Prostate gland (tissue), 2 donors: ENCODE measurements around the gene ANKRD2. TPM values are rescaled to one million over a fixed set of nuclear protein-coding genes. Genes with fewer than 3 reads are reported as not detected.

Experiments used
- DNase-seq: peaks from one replicate; pipeline ENCODE4 v3.0.0-alpha.2; 2019; ENCODE audit warnings: low spot score
- H3K27ac ChIP-seq, 2 donors: fragments of 200-600 bp; sonication (generic); 2 replicates each; pipeline ENCODE4 v1.5.1; 2017 to 2019
- H3K27me3 ChIP-seq: fragments of 200-600 bp; sonication (generic); replicated peaks from 2 replicates; pipeline ENCODE4 v1.5.1; 2019; ENCODE audit not compliant: insufficient read depth
- H3K36me3 ChIP-seq, 2 donors: fragments of 200-600 bp; sonication (generic); 1 replicate in 1 of 2; 2 replicates in 1 of 2; pipeline versions ENCODE4 v1.5.1 to v1.8.1; 2017 to 2019
- H3K4me1 ChIP-seq: fragments of 200-600 bp; sonication (generic); replicated peaks from 2 replicates; pipeline ENCODE4 v1.5.1; 2019
- H3K4me3 ChIP-seq, 2 donors: fragments of 200-600 bp; sonication (generic); 2 replicates each; pipeline ENCODE4 v1.5.1; 2017 to 2019
- H3K9me3 ChIP-seq: fragments of 200-600 bp; sonication (generic); 2 replicates; pipeline ENCODE4 v1.5.1; 2017
- POLR2A ChIP-seq: fragments of 450-650 bp; IDR thresholded peaks from one replicate; pipeline ENCODE4 v1.6.1; 2016; ENCODE audit warnings: antibody characterized with exemption, mild to moderate bottlenecking
- POLR2AphosphoS5 ChIP-seq: sonication (generic); formaldehyde crosslinking; IDR thresholded peaks from one replicate; pipeline ENCODE4 v1.6.1; 2017; ENCODE audit warnings: antibody characterized with exemption
- WGBS: methylation state at CpG from one replicate; pipeline ENCODE4 v1.1.5; 2018; 5-methylcytosine and 5-hydroxymethylcytosine counted together
- intact Hi-C: fragments of 100-400 bp; cut with DNase I; formaldehyde crosslinking; loops from one replicate; pipeline ENCODE4 v1.14.2; 2022
- total RNA-seq, 2 donors: library from RNA; depleted of rRNA; stranded (reverse); fragments of >200 nt; gene quantifications; one replicate each; pipeline ENCODE4 v1.1.0, GENCODE V29; 2016
- TF ChIP-seq, protein P1 (sequence below), 4 experiments: fragments of 200-600 bp in 2 of 4; fragments of 450-650 bp in 2 of 4; sonication (generic) in 2 of 4; IDR thresholded peaks; 1 replicate in 3 of 4; 2 replicates in 1 of 4; pipeline ENCODE4 v1.5.1; 2016 to 2019; ENCODE audit warnings: antibody characterized with exemption in 4 of 4, mild to moderate bottlenecking in 2 of 4, moderate library complexity in 2 of 4

Gene ANKRD2
- total RNA-seq, 2 donors from 2014 or later: 13.9 TPM; not detected in 1

DNA sequence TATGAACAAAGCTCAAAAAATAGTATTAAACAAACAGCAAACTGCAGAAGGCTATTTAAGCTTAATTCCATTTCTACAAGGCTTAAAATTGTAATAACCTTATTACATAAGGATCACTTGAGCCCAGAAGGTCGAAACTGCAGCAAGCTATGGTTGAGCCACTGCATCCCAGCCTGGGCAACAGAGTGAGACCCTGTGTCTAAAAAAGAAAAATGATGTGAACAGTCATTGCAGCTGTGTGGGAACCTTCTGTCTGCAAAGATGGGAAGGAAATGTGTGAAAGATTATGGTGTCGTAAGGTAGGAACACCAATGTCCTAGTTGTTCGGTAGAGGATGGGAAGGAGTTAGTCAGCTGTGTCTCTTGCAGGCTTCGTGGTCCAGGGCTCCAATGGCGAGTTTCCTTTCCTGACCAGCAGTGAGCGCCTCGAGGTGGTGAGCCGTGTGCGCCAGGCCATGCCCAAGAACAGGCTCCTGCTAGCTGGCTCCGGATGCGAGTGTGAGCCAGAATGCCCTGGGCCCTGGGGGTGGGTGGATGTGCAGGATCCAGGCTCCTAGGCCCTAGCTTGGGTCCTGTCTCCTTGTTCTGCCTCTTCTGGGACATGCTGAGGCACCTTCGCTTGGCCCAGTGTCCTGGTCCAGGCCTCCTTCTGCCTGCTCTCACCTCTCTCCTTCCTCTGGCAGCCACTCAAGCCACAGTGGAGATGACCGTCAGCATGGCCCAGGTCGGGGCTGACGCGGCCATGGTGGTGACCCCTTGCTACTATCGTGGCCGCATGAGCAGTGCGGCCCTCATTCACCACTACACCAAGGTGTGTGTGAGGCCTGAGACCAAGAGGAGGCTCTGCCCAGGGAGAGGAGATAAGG is 26.1 kb downstream of the ANKRD2 start:
- H3K27me3 ChIP-seq: no peaks in the 10 kb centered on the region
- WGBS: 95% methylated on average over 19 of the region's 19 CpGs
- no peak overlapping the region for H3K4me3 ChIP-seq
- TF ChIP-seq POLR2A (no peak), POLR2AphosphoS5 (no peak)
- TF ChIP-seq, protein P1, sequence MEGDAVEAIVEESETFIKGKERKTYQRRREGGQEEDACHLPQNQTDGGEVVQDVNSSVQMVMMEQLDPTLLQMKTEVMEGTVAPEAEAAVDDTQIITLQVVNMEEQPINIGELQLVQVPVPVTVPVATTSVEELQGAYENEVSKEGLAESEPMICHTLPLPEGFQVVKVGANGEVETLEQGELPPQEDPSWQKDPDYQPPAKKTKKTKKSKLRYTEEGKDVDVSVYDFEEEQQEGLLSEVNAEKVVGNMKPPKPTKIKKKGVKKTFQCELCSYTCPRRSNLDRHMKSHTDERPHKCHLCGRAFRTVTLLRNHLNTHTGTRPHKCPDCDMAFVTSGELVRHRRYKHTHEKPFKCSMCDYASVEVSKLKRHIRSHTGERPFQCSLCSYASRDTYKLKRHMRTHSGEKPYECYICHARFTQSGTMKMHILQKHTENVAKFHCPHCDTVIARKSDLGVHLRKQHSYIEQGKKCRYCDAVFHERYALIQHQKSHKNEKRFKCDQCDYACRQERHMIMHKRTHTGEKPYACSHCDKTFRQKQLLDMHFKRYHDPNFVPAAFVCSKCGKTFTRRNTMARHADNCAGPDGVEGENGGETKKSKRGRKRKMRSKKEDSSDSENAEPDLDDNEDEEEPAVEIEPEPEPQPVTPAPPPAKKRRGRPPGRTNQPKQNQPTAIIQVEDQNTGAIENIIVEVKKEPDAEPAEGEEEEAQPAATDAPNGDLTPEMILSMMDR (IDR thresholded peaks at IDR 0.05): no peak
- no peaks in the 10 kb centered on the region for H3K36me3 ChIP-seq
- DNase-seq: no peak
- no peaks in the 10 kb centered on the region for H3K9me3 ChIP-seq
- H3K4me1 ChIP-seq: no peaks in the 10 kb centered on the region
- no peak overlapping the region for H3K27ac ChIP-seq
- intact Hi-C loops: no loop called here

DNA sequence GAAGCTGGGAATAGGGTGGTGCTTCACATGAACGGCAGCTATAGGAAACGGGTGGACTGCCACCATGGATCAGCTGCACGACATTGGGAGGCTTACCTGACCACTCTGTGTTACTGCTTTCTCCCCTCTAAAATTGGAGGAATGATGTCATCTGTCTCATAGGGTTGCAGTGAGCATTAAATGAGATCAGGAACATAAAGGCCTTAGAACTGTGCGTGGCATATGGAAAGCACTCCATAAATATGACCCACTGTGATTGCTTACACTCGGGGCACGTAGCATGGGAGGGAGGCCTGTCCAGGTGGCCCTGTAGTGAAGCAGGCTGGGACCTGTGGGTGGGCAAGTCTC is 26.7 kb downstream of the ANKRD2 start:
- no peaks in the 10 kb centered on the region for H3K4me1 ChIP-seq
- whole genome bisulfite sequencing: 80% methylated on average over 6 of the region's 6 CpGs
- H3K4me3 ChIP-seq: no peak overlapping the region
- H3K36me3 ChIP-seq: no peaks in the 10 kb centered on the region
- no peaks in the 10 kb centered on the region for H3K27me3 ChIP-seq
- TF ChIP-seq POLR2AphosphoS5 (no peak), POLR2A (no peak)
- TF ChIP-seq, protein P1 (IDR thresholded peaks at IDR 0.05): no peak
- H3K27ac ChIP-seq: no peak overlapping the region
- intact Hi-C loops: no loop called here
- no peaks in the 10 kb centered on the region for H3K9me3 ChIP-seq
- no peak for DNase-seq

DNA sequence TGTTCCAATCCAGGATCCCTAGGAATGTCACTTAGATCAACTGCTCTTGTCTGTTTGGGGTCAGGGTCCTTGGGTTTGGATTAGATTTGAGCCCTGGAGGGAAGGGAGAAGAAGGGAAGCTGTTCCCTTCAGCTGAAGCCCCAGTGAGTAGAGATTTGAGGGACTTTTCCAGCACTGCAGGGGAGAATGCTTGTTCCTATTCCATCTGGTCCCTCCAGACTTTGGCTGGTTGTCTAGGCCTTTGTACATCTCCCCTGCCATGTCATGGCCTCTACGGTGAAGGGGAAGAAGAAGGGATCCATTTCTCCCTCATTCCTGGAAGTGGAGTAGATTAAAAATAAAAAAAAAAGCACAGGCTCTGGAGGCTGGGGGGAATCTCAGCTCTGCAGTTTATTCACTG is 28.0 kb downstream of the ANKRD2 start:
- intact Hi-C loops: no loop called here
- Histone ChIP-seq H3K9me3 (no peaks in the 10 kb centered on the region), H3K4me3 (no peak overlapping the region), H3K27ac (no peak overlapping the region), H3K27me3 (no peaks in the 10 kb centered on the region), H3K36me3 (no peaks in the 10 kb centered on the region), H3K4me1 (no peaks in the 10 kb centered on the region)
- 100% methylated on average over 1 of the region's 1 CpG for WGBS
- no peak for DNase-seq
- no peak for TF ChIP-seq POLR2AphosphoS5

GRCh38 chr10:97601268-97602215 is 29.0 kb downstream of the ANKRD2 start:
- Histone ChIP-seq H3K27ac (no peak overlapping the region), H3K36me3 (no peaks in the 10 kb centered on the region), H3K9me3 (no peaks in the 10 kb centered on the region), H3K4me3 (no peak overlapping the region), H3K27me3 (no peaks in the 10 kb centered on the region), H3K4me1 (no peaks in the 10 kb centered on the region)
- TF ChIP-seq POLR2A (no peak), POLR2AphosphoS5 (no peak)
- TF ChIP-seq, protein P1 (IDR thresholded peaks at IDR 0.05): no peak
- no peak for DNase-seq
- WGBS: 52% methylated on average over 16 of the region's 21 CpGs
- intact Hi-C loops: no loop called here

GRCh38 chr10:97607095-97607636 is 34.6 kb downstream of the ANKRD2 start:
- H3K4me1 ChIP-seq: no peaks in the 10 kb centered on the region
- intact Hi-C loops: no loop called here
- TF ChIP-seq, protein P1 (IDR thresholded peaks at IDR 0.05): no peak
- no peak for TF ChIP-seq POLR2A
- TF ChIP-seq POLR2AphosphoS5: no peak
- DNase-seq: no peak
- no peaks in the 10 kb centered on the region for H3K36me3 ChIP-seq
- no peaks in the 10 kb centered on the region for H3K9me3 ChIP-seq
- no peak overlapping the region for H3K27ac ChIP-seq
- H3K27me3 ChIP-seq: no peaks in the 10 kb centered on the region
- WGBS: 92% methylated on average over 5 of the region's 5 CpGs
- no peak overlapping the region for H3K4me3 ChIP-seq
